Erythroblast (primary cell): ENCODE measurements around the gene ISG20L2.

ENCODE experiments used
- GATA1 ChIP-seq: IDR thresholded peaks from 2 replicates; pipeline ENCODE4 v1.6.1; 2011; ENCODE audit warnings: low read depth, mild to moderate bottlenecking, control low read depth, low read length, moderate library complexity
- POLR2A ChIP-seq: IDR thresholded peaks from 2 replicates; pipeline ENCODE4 v1.6.1; 2011; ENCODE audit warnings: mild to moderate bottlenecking, low read length

- TF ChIP-seq POLR2A (no peak), GATA1 (no peak)
These were observed 2.8 kb downstream of the ISG20L2 start for GRCh38 chr1:156725683-156726280.
